Neural cell (in vitro differentiated cells): Measurements from ENCODE around the gene JOSD2.

ENCODE experiments used
- EP300 ChIP-seq: fragments of 450-650 bp; conservative IDR thresholded peaks from 2 replicates; pipeline ENCODE4 v1.6.1; 2014; ENCODE audit warnings: antibody characterized with exemption, mild to moderate bottlenecking, moderate library complexity; ENCODE audit not compliant: poor library complexity, severe bottlenecking
- POLR2AphosphoS5 ChIP-seq: IDR thresholded peaks from 2 replicates; pipeline ENCODE4 v1.6.1; 2012
- TAF1 ChIP-seq: IDR thresholded peaks from 2 replicates; pipeline ENCODE4 v1.6.1; 2012; ENCODE audit warnings: low read depth
- TF ChIP-seq, protein P1 (sequence below): fragments of 450-650 bp; IDR thresholded peaks from 2 replicates; pipeline ENCODE4 v1.5.1; 2014; ENCODE audit warnings: antibody characterized with exemption, mild to moderate bottlenecking, moderate library complexity; ENCODE audit not compliant: poor library complexity, severe bottlenecking

DNA sequence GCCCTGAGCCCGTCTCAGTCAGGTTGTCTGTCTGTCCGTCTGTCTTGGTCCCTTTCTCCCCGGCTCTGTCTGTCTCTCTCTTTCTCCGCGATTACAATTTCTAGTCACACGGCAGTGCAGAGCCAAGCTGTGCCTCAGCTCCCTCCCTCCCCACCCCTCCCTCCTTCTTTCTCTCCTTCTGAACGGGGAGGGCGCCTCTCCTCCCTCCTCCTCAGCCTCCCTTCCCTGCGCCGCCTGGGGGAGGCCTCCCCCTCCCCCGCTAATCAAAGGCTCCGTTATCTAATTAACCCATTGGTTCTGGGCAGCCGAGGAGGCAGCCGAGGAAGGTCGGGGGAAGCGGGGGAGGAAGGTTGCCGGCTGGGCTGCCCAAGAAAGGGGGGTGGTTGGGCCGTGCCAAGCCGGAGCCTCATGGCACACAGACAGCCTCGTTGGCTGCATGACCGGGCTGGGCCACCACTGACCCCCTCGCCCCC lies 40.8 kb upstream of the JOSD2 start:
- TF ChIP-seq, protein P1, sequence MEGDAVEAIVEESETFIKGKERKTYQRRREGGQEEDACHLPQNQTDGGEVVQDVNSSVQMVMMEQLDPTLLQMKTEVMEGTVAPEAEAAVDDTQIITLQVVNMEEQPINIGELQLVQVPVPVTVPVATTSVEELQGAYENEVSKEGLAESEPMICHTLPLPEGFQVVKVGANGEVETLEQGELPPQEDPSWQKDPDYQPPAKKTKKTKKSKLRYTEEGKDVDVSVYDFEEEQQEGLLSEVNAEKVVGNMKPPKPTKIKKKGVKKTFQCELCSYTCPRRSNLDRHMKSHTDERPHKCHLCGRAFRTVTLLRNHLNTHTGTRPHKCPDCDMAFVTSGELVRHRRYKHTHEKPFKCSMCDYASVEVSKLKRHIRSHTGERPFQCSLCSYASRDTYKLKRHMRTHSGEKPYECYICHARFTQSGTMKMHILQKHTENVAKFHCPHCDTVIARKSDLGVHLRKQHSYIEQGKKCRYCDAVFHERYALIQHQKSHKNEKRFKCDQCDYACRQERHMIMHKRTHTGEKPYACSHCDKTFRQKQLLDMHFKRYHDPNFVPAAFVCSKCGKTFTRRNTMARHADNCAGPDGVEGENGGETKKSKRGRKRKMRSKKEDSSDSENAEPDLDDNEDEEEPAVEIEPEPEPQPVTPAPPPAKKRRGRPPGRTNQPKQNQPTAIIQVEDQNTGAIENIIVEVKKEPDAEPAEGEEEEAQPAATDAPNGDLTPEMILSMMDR, result no peak
- TF ChIP-seq POLR2AphosphoS5 (peak; percentile 68), TAF1 (no peak), EP300 (no peak)
